IMR-90 (cell line): ENCODE measurements around the gene COX6A2. TPM values are rescaled to one million over a fixed set of nuclear protein-coding genes. Genes with fewer than 3 reads are reported as not detected.
A peak's percentile ranks its signal among the peaks of the same experiment; 100 is the strongest.

Experiments
- ATAC-seq: fragments of 200-7000 bp; cut with Tn5 transposase; 2 replicates; pipeline ENCODE4 v1.9.1; 2020; ENCODE audit warnings: low read depth, mild to moderate bottlenecking, moderate library complexity
- BruUV-seq: library from RNA; stranded (reverse); fragments of 400-500 nt; replicated peaks from 2 replicates; lab custom pipeline; 2021; lab: Mats Ljungman, UMichigan
- CTCF ChIA-PET: fragments of 300-600 bp; formaldehyde crosslinking; extraction: SDS; loops from one replicate; lab custom pipeline; 2021; ENCODE audit warnings: antibody characterized with exemption; lab: Yijun Ruan, JAX
- POLR2A ChIA-PET: fragments of 300-600 bp; sonication (Branson Sonifier 250); formaldehyde crosslinking; loops from one replicate; lab custom pipeline; 2022; ENCODE audit warnings: antibody characterized with exemption; ENCODE audit not compliant: unreplicated experiment; lab: Charles Lee
- DNase-seq: peaks from one replicate; pipeline ENCODE4 v3.0.0; 2013
- H2AFZ ChIP-seq: replicated peaks from 2 replicates; pipeline ENCODE3; 2013; ENCODE audit warnings: low read length, mild to moderate bottlenecking; ENCODE audit not compliant: poor library complexity
- H2AK5ac ChIP-seq: 2 replicates; pipeline ENCODE4 v1.6.1; 2013; ENCODE audit warnings: low read depth, low read length, inconsistent platforms
- H2AK9ac ChIP-seq: replicated peaks from 2 replicates; pipeline ENCODE3; 2013; ENCODE audit warnings: mild to moderate bottlenecking, low read depth, low read length, moderate library complexity; ENCODE audit not compliant: poor library complexity
- H2BK120ac ChIP-seq: 2 replicates; pipeline ENCODE4 v1.6.1; 2013; ENCODE audit warnings: low read depth, low read length, inconsistent platforms
- H2BK15ac ChIP-seq: 3 replicates; pipeline ENCODE4 v1.6.1; 2013; ENCODE audit warnings: low read depth, low read length, inconsistent platforms
- H2BK20ac ChIP-seq: 2 replicates; pipeline ENCODE4 v1.6.1; 2013; ENCODE audit warnings: low read depth, mild to moderate bottlenecking, inconsistent platforms, low read length, moderate library complexity
- H2BK5ac ChIP-seq: 2 replicates; pipeline ENCODE4 v1.6.1; 2013; ENCODE audit warnings: mild to moderate bottlenecking, low read depth, low read length, inconsistent platforms; ENCODE audit not compliant: poor library complexity, severe bottlenecking
- H3K14ac ChIP-seq: replicated peaks from 2 replicates; pipeline ENCODE4 v1.6.1; 2013; ENCODE audit warnings: low read depth, low read length, inconsistent platforms
- H3K18ac ChIP-seq: 2 replicates; pipeline ENCODE4 v1.6.1; 2013; ENCODE audit warnings: low read depth, low read length, control low read depth
- H3K23ac ChIP-seq: 2 replicates; pipeline ENCODE4 v1.6.1; 2013; ENCODE audit warnings: low read depth, low read length, inconsistent platforms
- H3K27ac ChIP-seq: 2 replicates; pipeline ENCODE4 v1.5.1; 2013; ENCODE audit warnings: mild to moderate bottlenecking, control low read depth, low read length; ENCODE audit not compliant: insufficient read depth
- H3K27me3 ChIP-seq: 2 replicates; pipeline ENCODE4 v1.6.1; 2013; ENCODE audit warnings: low read length; ENCODE audit not compliant: control insufficient read depth, insufficient read depth
- H3K36me3 ChIP-seq: 2 replicates; pipeline ENCODE4 v1.6.1; 2013; ENCODE audit warnings: low read length, mixed read lengths; ENCODE audit not compliant: control insufficient read depth, insufficient read depth
- H3K4ac ChIP-seq: 2 replicates; pipeline ENCODE4 v1.6.1; 2013; ENCODE audit warnings: low read depth, low read length, inconsistent platforms
- H3K4me1 ChIP-seq: 2 replicates; pipeline ENCODE4 v1.6.1; 2013; ENCODE audit warnings: low read length, mixed read lengths; ENCODE audit not compliant: control insufficient read depth, insufficient read depth
- H3K4me2 ChIP-seq: 2 replicates; pipeline ENCODE4 v1.6.1; 2013; ENCODE audit warnings: low read depth, mild to moderate bottlenecking, control low read depth, low read length, moderate library complexity
- H3K4me3 ChIP-seq: 2 replicates; pipeline ENCODE4 v1.5.1; 2013; ENCODE audit warnings: low read depth, mild to moderate bottlenecking, control low read depth, low read length, moderate library complexity; ENCODE audit not compliant: insufficient read depth
- H3K56ac ChIP-seq: 2 replicates; pipeline ENCODE4 v1.6.1; 2013; ENCODE audit warnings: low read length, inconsistent platforms; ENCODE audit not compliant: insufficient read depth; ENCODE audit errors: extremely low read depth
- H3K79me1 ChIP-seq, 2 experiments: 2 replicates each; pipeline ENCODE4 v1.6.1; 2013; ENCODE audit warnings: low read length in 2 of 2, inconsistent platforms in 1 of 2, low read depth in 1 of 2
- H3K9ac ChIP-seq: 2 replicates; pipeline ENCODE4 v1.6.1; 2013; ENCODE audit warnings: low read depth, low read length, control low read depth
- H3K9me1 ChIP-seq: 2 replicates; pipeline ENCODE4 v1.6.1; 2013; ENCODE audit warnings: low read length, inconsistent platforms; ENCODE audit not compliant: insufficient read depth
- H3K9me3 ChIP-seq: 2 replicates; pipeline ENCODE4 v1.6.1; 2013; ENCODE audit warnings: low read length; ENCODE audit not compliant: control insufficient read depth, insufficient read depth
- H4K20me1 ChIP-seq: 2 replicates; pipeline ENCODE4 v1.6.1; 2013; ENCODE audit warnings: low read length, inconsistent platforms; ENCODE audit not compliant: insufficient read depth
- H4K5ac ChIP-seq: 2 replicates; pipeline ENCODE4 v1.6.1; 2013; ENCODE audit warnings: mild to moderate bottlenecking, low read depth, low read length, control low read depth
- H4K8ac ChIP-seq, 2 experiments: 2 replicates each; pipeline ENCODE4 v1.6.1; 2013; ENCODE audit warnings: low read depth in 2 of 2, low read length in 2 of 2, control low read depth in 1 of 2, inconsistent platforms in 1 of 2
- H4K91ac ChIP-seq: 2 replicates; pipeline ENCODE4 v1.6.1; 2013; ENCODE audit warnings: low read depth, low read length, inconsistent platforms; ENCODE audit not compliant: insufficient read depth
- CEBPB ChIP-seq: IDR thresholded peaks from 2 replicates; pipeline ENCODE4 v1.6.1; 2012; ENCODE audit warnings: low read depth, low read length, improper control_type of control experiment
- CTCF ChIP-seq: conservative IDR thresholded peaks from 2 replicates; pipeline ENCODE4 v1.5.1; 2012; ENCODE audit warnings: mild to moderate bottlenecking, low read depth, low read length, improper control_type of control experiment
- FOS ChIP-seq: fragments of 150-350 bp; IDR thresholded peaks from 2 replicates; pipeline ENCODE4 v1.6.1; 2016; ENCODE audit warnings: low read depth, low read length
- MAFK ChIP-seq: IDR thresholded peaks from 2 replicates; pipeline ENCODE4 v1.6.1; 2012; ENCODE audit warnings: low read depth, low read length, improper control_type of control experiment
- MAZ ChIP-seq: IDR thresholded peaks from 2 replicates; pipeline ENCODE4 v1.6.1; 2012; ENCODE audit warnings: low read depth, mild to moderate bottlenecking, low read length, improper control_type of control experiment, moderate library complexity, borderline replicate concordance
- MXI1 ChIP-seq: IDR thresholded peaks from 2 replicates; pipeline ENCODE4 v1.6.1; 2012; ENCODE audit warnings: low read depth, mild to moderate bottlenecking, low read length, moderate library complexity, borderline replicate concordance
- NFE2L2 ChIP-seq: fragments of 150-350 bp; IDR thresholded peaks from 2 replicates; pipeline ENCODE4 v1.6.1; 2016; ENCODE audit warnings: low read depth, mild to moderate bottlenecking, low read length
- POLR2A ChIP-seq: IDR thresholded peaks from 2 replicates; pipeline ENCODE4 v1.6.1; 2012; ENCODE audit warnings: mild to moderate bottlenecking, low read depth, low read length
- RAD21 ChIP-seq: IDR thresholded peaks from 2 replicates; pipeline ENCODE4 v1.6.1; 2012; ENCODE audit warnings: low read length, improper control_type of control experiment
- RCOR1 ChIP-seq: IDR thresholded peaks from 2 replicates; pipeline ENCODE4 v1.6.1; 2012; ENCODE audit warnings: mild to moderate bottlenecking, low read length, improper control_type of control experiment; ENCODE audit not compliant: insufficient replicate concordance
- SMC3 ChIP-seq: fragments of 150-350 bp; IDR thresholded peaks from 2 replicates; pipeline ENCODE4 v1.6.1; 2016; ENCODE audit warnings: low read depth, mild to moderate bottlenecking, antibody characterized with exemption, low read length, moderate library complexity
- USF2 ChIP-seq: fragments of 150-350 bp; IDR thresholded peaks from 2 replicates; pipeline ENCODE4 v1.6.1; 2017; ENCODE audit warnings: mild to moderate bottlenecking, antibody characterized with exemption, low read length, low read depth
- WGBS, 2 experiments: methylation state at CpG; one replicate each; pipeline versions ENCODE4 v1.1.5 to v1.1.7; 2013; ENCODE audit warnings: missing lambda C conversion rate in 2 of 2; ENCODE audit not compliant: insufficient read length in 1 of 2; ENCODE audit errors: extremely low coverage in 2 of 2; 5-methylcytosine and 5-hydroxymethylcytosine counted together
- dilution Hi-C: fragments of 300-500 bp; cut with HindIII; formaldehyde crosslinking; loops from one replicate; pipeline ENCODE4 v1.14.3; 2018; ENCODE audit warnings: low sequenced_read_pairs; ENCODE audit not compliant: unreplicated experiment
- in situ Hi-C: fragments of 300-500 bp; cut with MboI; formaldehyde crosslinking; loops from 3 replicates; pipeline ENCODE4 v1.14.3; 2019; ENCODE audit warnings: low sequenced_read_pairs, inconsistent platforms, mixed read lengths
- intact Hi-C: fragments of 100-400 bp; cut with micrococcal nuclease; formaldehyde crosslinking; loops from 2 replicates; pipeline ENCODE4 v1.10.0; 2022
- polyA plus RNA-seq, 3 experiments: library from polyadenylated mRNA; depleted of rRNA; stranded (reverse); fragments of >200 nt; gene quantifications; 2 replicates each; pipeline ENCODE4 v1.2.3, GENCODE V29; 2012; ENCODE audit warnings: low replicate concordance in 1 of 3
- total RNA-seq: library from RNA; depleted of rRNA; stranded (reverse); fragments of >200 nt; gene quantifications from 2 replicates; pipeline ENCODE4 v1.2.3, GENCODE V29; 2012
- TF ChIP-seq, protein P1 (sequence below): fragments of 150-350 bp; IDR thresholded peaks from 2 replicates; pipeline ENCODE4 v1.6.1; 2016; ENCODE audit warnings: low read depth, mild to moderate bottlenecking, low read length, moderate library complexity, borderline replicate concordance

Gene COX6A2
- total and polyA plus RNA-seq, 2 of the 4 experiments (the other 2 are of a cell fraction) = not detected

DNA sequence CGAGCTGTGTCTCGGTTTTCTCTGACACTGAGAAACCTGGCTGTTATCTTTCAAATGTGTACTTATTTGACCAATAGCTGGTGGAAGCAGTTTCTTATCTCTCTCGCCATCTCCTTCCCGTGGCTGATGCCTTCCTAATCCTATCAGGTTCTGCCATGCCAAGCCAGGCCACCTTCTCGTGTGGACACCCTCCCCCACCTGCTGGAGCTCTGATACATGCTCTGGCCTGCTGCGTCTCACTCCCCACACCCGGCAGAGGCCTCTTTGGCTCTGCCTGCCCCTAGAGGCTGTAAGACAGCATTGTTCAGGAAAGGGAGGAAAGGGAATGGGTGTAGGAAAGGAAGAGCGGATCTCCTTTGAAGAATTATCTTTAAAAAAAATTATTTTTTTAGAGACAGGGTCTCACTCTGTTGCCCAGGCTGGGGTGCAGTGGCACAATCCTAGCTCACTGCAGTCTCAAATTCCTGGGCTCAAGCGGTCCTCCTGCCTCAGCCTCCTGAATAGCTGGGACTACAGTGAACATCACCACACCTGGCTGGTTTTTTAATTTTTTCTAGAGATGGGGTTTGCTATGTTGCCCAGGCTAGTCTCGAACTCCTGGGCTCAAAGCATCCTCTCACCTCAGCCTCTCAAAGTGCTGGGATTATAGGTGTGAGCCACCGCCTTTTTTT, 23.7 kb upstream of the COX6A2 start:
- dilution Hi-C loops = no loop called here
- WGBS, 2 experiments = no CpG with 5 or more reads among the region's 11 CpGs
- H2BK15ac ChIP-seq = peak overlapping the region; percentile 69; the same call in 1 of the 3 replicates
- peak overlapping the region; percentile 53 for H2BK20ac ChIP-seq
- H2AK5ac ChIP-seq = peak overlapping the region; percentile 76
- H3K4me1 ChIP-seq = peaks cover 18% of the 10 kb centered on the region
- peak overlapping the region; percentile 38; the same call in 1 of the 2 replicates for H3K27ac ChIP-seq
- BruUV-seq = no TSS peak
- no peaks in the 10 kb centered on the region for H3K27me3 ChIP-seq
- POLR2A ChIA-PET = no interaction called here
- DNase-seq (peak; percentile 80), ATAC-seq (peak; percentile 80)
- peak overlapping the region; percentile 79 for H2AFZ ChIP-seq
- peak overlapping the region; percentile 44; the same call in 1 of the 2 replicates for H3K23ac ChIP-seq
- in situ Hi-C loops = loop anchor here (25.0 kb wide), 1 partner anchor 410 kb away; the partner anchor contains the start of gene ZNF267
- H2AK9ac ChIP-seq = peak overlapping the region; percentile 89
- H3K79me1 ChIP-seq = peaks cover 11 to 54% of the 10 kb centered on the region in 2 experiments
- H3K9me1 ChIP-seq = peaks cover 26% of the 10 kb centered on the region
- peak overlapping the region; percentile 92 for H2BK5ac ChIP-seq
- peak overlapping the region; percentile 12; the same call in 1 of the 2 replicates for H3K18ac ChIP-seq
- H3K4me2 ChIP-seq = peak overlapping the region; percentile 30; the same call in 1 of the 2 replicates
- CTCF ChIA-PET = interaction anchor here (0.5 to 1.4 kb wide), 6 partner anchors 9 to 500 kb away, joined by 3 to 11 read pairs (median 4); partner anchors contain the start of gene ZNF843
- peak overlapping the region; percentile 63 for H3K4ac ChIP-seq
- no peak overlapping the region for H3K4me3 ChIP-seq
- H2BK120ac ChIP-seq = peak overlapping the region; percentile 67; the same call in 1 of the 2 replicates
- no peak overlapping the region for H3K9ac ChIP-seq
- peaks cover 25% of the 10 kb centered on the region for H4K20me1 ChIP-seq
- peak overlapping the region in 1 of 2 experiments; percentile 65; a peak in 3 of 4 replicates for H4K8ac ChIP-seq
- no peaks in the 10 kb centered on the region for H3K9me3 ChIP-seq
- peak overlapping the region; percentile 29; the same call in 1 of the 2 replicates for H3K56ac ChIP-seq
- peak overlapping the region; percentile 50 for H3K14ac ChIP-seq
- H4K91ac ChIP-seq = peak overlapping the region; percentile 57; the same call in 1 of the 2 replicates
- intact Hi-C loops = no loop called here
- H4K5ac ChIP-seq = peak overlapping the region; percentile 45; the same call in 1 of the 2 replicates
- no peaks in the 10 kb centered on the region; the same call in 1 of the 2 replicates for H3K36me3 ChIP-seq
- TF ChIP-seq CEBPB (no peak), NFE2L2 (no peak), MAFK (no peak), RAD21 (peak; percentile 69), CTCF (peak; percentile 72), SMC3 (no peak), POLR2A (0 out of 2 replicates have a peak, but pooled peaks have one; percentile 14), RCOR1 (no peak), MXI1 (peak; percentile 39; the same call in 1 of the 2 replicates), FOS (peak; percentile 3; the same call in 1 of the 2 replicates), USF2 (no peak), MAZ (peak; percentile 79)
- TF ChIP-seq, protein P1, sequence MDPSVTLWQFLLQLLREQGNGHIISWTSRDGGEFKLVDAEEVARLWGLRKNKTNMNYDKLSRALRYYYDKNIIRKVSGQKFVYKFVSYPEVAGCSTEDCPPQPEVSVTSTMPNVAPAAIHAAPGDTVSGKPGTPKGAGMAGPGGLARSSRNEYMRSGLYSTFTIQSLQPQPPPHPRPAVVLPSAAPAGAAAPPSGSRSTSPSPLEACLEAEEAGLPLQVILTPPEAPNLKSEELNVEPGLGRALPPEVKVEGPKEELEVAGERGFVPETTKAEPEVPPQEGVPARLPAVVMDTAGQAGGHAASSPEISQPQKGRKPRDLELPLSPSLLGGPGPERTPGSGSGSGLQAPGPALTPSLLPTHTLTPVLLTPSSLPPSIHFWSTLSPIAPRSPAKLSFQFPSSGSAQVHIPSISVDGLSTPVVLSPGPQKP = no peak
